Measurements from ENCODE around the gene WBP11.

DNA sequence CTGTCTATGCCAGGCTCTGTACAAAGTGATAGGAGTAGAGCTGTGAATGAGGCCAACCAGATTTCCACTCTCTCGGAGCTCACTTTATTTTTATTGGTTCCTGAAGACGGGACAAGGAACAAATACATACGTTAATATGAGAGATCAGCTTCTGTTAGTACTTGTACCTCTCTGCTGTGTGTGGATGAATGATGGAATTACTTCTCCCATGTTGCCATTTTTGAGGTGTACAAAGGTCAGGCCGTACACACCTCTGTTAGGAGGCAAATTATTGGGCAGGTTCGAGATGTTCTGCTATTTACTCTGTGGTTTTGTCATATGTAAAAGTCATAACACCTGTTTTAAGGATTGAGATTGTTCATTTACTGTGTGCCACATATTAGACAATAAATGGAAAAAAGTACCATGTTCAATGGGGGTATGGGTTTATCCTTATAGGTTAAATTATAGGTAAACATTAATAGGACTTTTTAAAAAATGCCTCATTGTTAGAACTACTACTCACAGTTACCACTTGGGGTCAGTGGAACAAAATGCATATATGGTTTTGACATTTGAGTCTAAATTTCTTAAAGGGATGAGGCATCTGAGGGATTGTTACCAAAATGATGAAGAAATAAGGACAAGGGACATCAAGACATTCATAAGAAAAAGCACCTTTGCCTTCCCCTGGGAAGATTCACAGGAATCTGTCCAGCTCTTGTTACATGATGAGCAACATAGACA is 26.9 kb downstream of the WBP11 start:
- TF ChIP-seq, protein P1, sequence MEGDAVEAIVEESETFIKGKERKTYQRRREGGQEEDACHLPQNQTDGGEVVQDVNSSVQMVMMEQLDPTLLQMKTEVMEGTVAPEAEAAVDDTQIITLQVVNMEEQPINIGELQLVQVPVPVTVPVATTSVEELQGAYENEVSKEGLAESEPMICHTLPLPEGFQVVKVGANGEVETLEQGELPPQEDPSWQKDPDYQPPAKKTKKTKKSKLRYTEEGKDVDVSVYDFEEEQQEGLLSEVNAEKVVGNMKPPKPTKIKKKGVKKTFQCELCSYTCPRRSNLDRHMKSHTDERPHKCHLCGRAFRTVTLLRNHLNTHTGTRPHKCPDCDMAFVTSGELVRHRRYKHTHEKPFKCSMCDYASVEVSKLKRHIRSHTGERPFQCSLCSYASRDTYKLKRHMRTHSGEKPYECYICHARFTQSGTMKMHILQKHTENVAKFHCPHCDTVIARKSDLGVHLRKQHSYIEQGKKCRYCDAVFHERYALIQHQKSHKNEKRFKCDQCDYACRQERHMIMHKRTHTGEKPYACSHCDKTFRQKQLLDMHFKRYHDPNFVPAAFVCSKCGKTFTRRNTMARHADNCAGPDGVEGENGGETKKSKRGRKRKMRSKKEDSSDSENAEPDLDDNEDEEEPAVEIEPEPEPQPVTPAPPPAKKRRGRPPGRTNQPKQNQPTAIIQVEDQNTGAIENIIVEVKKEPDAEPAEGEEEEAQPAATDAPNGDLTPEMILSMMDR (IDR thresholded peaks at IDR 0.05; ENCODE audit: insufficient read depth, low read depth, low read length) = no peak
- no peak for TF ChIP-seq EZH2 (IDR thresholded peaks at IDR 0.05; ENCODE audit: insufficient read depth, low read length)

Measured in astrocyte (in vitro differentiated cells and primary cell).